Endothelial cell of umbilical vein (primary cell): ENCODE measurements around the gene GRID1. TPM values are rescaled to one million over a fixed set of nuclear protein-coding genes. Genes with fewer than 3 reads are reported as not detected.

Source experiments
- BruUV-seq: library from RNA; stranded (reverse); fragments of 400-500 nt; replicated peaks from 2 replicates; lab custom pipeline; 2021; lab: Mats Ljungman, UMichigan
- CTCF ChIA-PET: fragments of 300-600, 350-600 bp; sonication (Branson Sonifier 250); formaldehyde crosslinking; loops from one replicate; lab custom pipeline; 2021; ENCODE audit warnings: antibody characterized with exemption, inconsistent platforms; lab: Charles Lee
- POLR2A ChIA-PET: fragments of 300-600, 350-600 bp; sonication (Branson Sonifier 250); formaldehyde crosslinking; loops from one replicate; lab custom pipeline; 2021; ENCODE audit warnings: antibody characterized with exemption, inconsistent platforms; lab: Charles Lee
- DNase-seq: peaks from one replicate; pipeline ENCODE4 v3.0.0-alpha.2; 2011; ENCODE audit warnings: low read depth, low spot score
- FAIRE-seq: peaks from 2 replicates; lab custom pipeline; 2011; peaks lifted over from hg19 to GRCh38; lab: Jason Lieb, UNC
- H2AFZ ChIP-seq: 2 replicates; pipeline ENCODE4 v1.6.0; 2012; ENCODE audit warnings: low read depth, low read length, control low read depth, inconsistent platforms
- H3K27ac ChIP-seq: 2 replicates; pipeline ENCODE4 v1.5.1; 2011; ENCODE audit warnings: low read depth, mild to moderate bottlenecking, control low read depth, low read length, moderate library complexity; ENCODE audit not compliant: insufficient read depth
- H3K27me3 ChIP-seq, 2 experiments: 2 replicates each; pipeline versions ENCODE4 v1.6.0 to v1.6.1; 2011; ENCODE audit warnings: low read length in 2 of 2, mixed read lengths in 1 of 2; ENCODE audit not compliant: control insufficient read depth in 2 of 2, insufficient read depth in 2 of 2
- H3K36me3 ChIP-seq, 2 experiments: 2 replicates in 1 of 2; 3 replicates in 1 of 2; pipeline ENCODE4 v1.5.1; 2011; ENCODE audit warnings: low read length in 2 of 2, mild to moderate bottlenecking in 1 of 2, moderate library complexity in 1 of 2; ENCODE audit not compliant: control insufficient read depth in 2 of 2, insufficient read depth in 2 of 2; ENCODE audit errors: extremely low read depth in 1 of 2
- H3K4me1 ChIP-seq: 3 replicates; pipeline ENCODE4 v1.5.1; 2011; ENCODE audit warnings: mild to moderate bottlenecking, low read length; ENCODE audit not compliant: control insufficient read depth, insufficient read depth; ENCODE audit errors: extremely low read depth
- H3K4me2 ChIP-seq: 2 replicates; pipeline ENCODE4 v1.6.1; 2011; ENCODE audit warnings: low read length, control low read depth, mixed read lengths; ENCODE audit not compliant: insufficient read depth
- H3K4me3 ChIP-seq, 3 experiments: fragments of 200-600 bp in 1 of 3; sonication (generic), shearing (Covaris generic) in 1 of 3; replicated peaks in 1 of 3; 2 replicates each; pipeline ENCODE4 v1.5.1; 2011 to 2016; ENCODE audit warnings: control low read depth in 3 of 3, low read length in 3 of 3, mild to moderate bottlenecking in 2 of 3, inconsistent platforms in 1 of 3, low read depth in 1 of 3, moderate library complexity in 1 of 3; ENCODE audit not compliant: insufficient read depth in 1 of 3
- H3K79me2 ChIP-seq: 2 replicates; pipeline ENCODE4 v1.6.0; 2012; ENCODE audit warnings: low read length, inconsistent platforms; ENCODE audit not compliant: control insufficient read depth, insufficient read depth
- H3K9ac ChIP-seq: replicated peaks from 2 replicates; pipeline ENCODE3; 2011; ENCODE audit warnings: low read length, control low read depth; ENCODE audit not compliant: insufficient read depth; ENCODE audit errors: extremely low read depth
- H3K9me1 ChIP-seq: replicated peaks from 3 replicates; pipeline ENCODE4 v1.6.0; 2011; ENCODE audit warnings: mild to moderate bottlenecking, low read length; ENCODE audit not compliant: control insufficient read depth, insufficient read depth; ENCODE audit errors: extremely low read depth
- H3K9me3 ChIP-seq: replicated peaks from 2 replicates; pipeline ENCODE4 v1.5.1; 2012; ENCODE audit warnings: low read length, inconsistent platforms; ENCODE audit not compliant: control insufficient read depth, insufficient read depth
- H4K20me1 ChIP-seq: replicated peaks from 2 replicates; pipeline ENCODE3; 2011; ENCODE audit warnings: mild to moderate bottlenecking, low read length; ENCODE audit not compliant: control insufficient read depth, insufficient read depth; ENCODE audit errors: extremely low read depth
- EZH2 ChIP-seq: IDR thresholded peaks from 2 replicates; pipeline ENCODE4 v1.6.1; 2012; ENCODE audit warnings: borderline replicate concordance, low read depth, mild to moderate bottlenecking, moderate library complexity, low read length, inconsistent platforms; ENCODE audit not compliant: severe bottlenecking
- FOS ChIP-seq: IDR thresholded peaks from 2 replicates; pipeline ENCODE4 v1.6.1; 2011; ENCODE audit warnings: mild to moderate bottlenecking, low read length, moderate library complexity, borderline replicate concordance; ENCODE audit not compliant: insufficient read depth
- GATA2 ChIP-seq: IDR thresholded peaks from 2 replicates; pipeline ENCODE4 v1.7.0; 2011; ENCODE audit warnings: low read depth, mild to moderate bottlenecking, moderate library complexity, mixed read lengths, low read length; ENCODE audit not compliant: insufficient read length, insufficient read depth
- JUN ChIP-seq: IDR thresholded peaks from 2 replicates; pipeline ENCODE4 v1.6.1; 2011; ENCODE audit warnings: borderline replicate concordance, low read depth; ENCODE audit not compliant: insufficient read length, insufficient read depth
- MYC ChIP-seq: IDR thresholded peaks from one replicate; pipeline ENCODE4 v1.6.1; 2011; ENCODE audit warnings: mild to moderate bottlenecking, low read depth, low read length
- POLR2A ChIP-seq: IDR thresholded peaks from 2 replicates; pipeline ENCODE4 v1.6.1; 2012; ENCODE audit warnings: low read depth, mild to moderate bottlenecking, control low read depth, low read length
- POLR2AphosphoS5 ChIP-seq: IDR thresholded peaks from 2 replicates; pipeline ENCODE4 v1.6.1; 2012; ENCODE audit warnings: low read depth, mild to moderate bottlenecking, control low read depth, low read length, moderate library complexity; ENCODE audit not compliant: insufficient read depth
- dilution Hi-C: fragments of 300-500 bp; cut with MboI; formaldehyde crosslinking; loops from one replicate; pipeline ENCODE4 v1.15.0; 2019; ENCODE audit warnings: low sequenced_read_pairs; ENCODE audit not compliant: extremely low pct_ligation_motif_present
- intact Hi-C: fragments of 100-400 bp; cut with micrococcal nuclease; formaldehyde crosslinking; loops from one replicate; pipeline ENCODE4 v1.10.0; 2022
- polyA plus RNA-seq, 4 experiments: library from polyadenylated mRNA; depleted of rRNA in 3 of 4; stranded (reverse) in 3 of 4; unstranded in 1 of 4; fragments of >200 nt; gene quantifications; 2 replicates each; pipeline versions ENCODE4 v1.2.1 to v1.2.3, GENCODE V29; 2011 to 2012; ENCODE audit warnings: missing spikeins in 1 of 4
- total RNA-seq: library from RNA; stranded (reverse); gene quantifications from 2 replicates; pipeline ENCODE4 v1.2.3, GENCODE V29; 2021
- TF ChIP-seq, protein P1 (sequence below): IDR thresholded peaks from 2 replicates; pipeline ENCODE4 v1.6.1; 2011; ENCODE audit not compliant: insufficient read depth, insufficient read length
- TF ChIP-seq, protein P2 (sequence below), 2 donors: IDR thresholded peaks; 1 replicate in 1 of 2; 2 replicates in 1 of 2; pipeline ENCODE4 v1.5.1; 2011; ENCODE audit warnings: low read length in 2 of 2, mild to moderate bottlenecking in 2 of 2, moderate library complexity in 2 of 2, control low read depth in 1 of 2, inconsistent platforms in 1 of 2, low read depth in 1 of 2; ENCODE audit not compliant: insufficient read depth in 1 of 2; ENCODE audit errors: extremely low read depth in 1 of 2

Gene GRID1
- total and polyA plus RNA-seq, 2 donors (not counting 3 experiments of a cell fraction or from before 2014, with no cell fraction given): not detected

DNA sequence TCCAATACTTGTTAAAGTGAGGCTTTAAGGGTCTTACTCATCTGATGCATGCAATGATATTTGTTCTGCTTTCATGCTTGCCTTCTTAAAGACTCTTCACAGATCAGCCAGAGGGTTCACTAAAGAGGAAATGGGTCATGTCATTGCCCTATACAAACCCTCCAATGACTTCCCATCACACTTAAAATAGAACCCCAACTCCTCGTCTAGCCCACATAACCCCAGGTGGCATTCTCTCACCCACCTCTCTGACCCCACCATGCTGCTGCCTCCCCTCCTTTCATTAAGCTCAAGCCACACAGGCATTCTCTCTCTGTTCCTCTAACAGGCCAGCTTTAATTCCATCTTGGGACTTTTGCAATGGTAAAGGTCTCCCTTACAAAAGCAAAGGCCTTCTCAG lies 253.6 kb downstream of the GRID1 start:
- Histone ChIP-seq H3K79me2 (no peaks in the 10 kb centered on the region), H3K36me3 (no peaks in the 10 kb centered on the region), H3K27me3 (no peaks in the 10 kb centered on the region), H2AFZ (no peak overlapping the region), H3K9me3 (no peaks in the 10 kb centered on the region), H3K4me1 (no peaks in the 10 kb centered on the region), H3K4me3 (no peak overlapping the region), H3K4me2 (no peak overlapping the region), H3K27ac (no peak overlapping the region), H3K9ac (no peak overlapping the region), H4K20me1 (no peaks in the 10 kb centered on the region), H3K9me1 (no peaks in the 10 kb centered on the region)
- TF ChIP-seq FOS: no peak
- TF ChIP-seq POLR2A: no peak
- TF ChIP-seq, protein P1, sequence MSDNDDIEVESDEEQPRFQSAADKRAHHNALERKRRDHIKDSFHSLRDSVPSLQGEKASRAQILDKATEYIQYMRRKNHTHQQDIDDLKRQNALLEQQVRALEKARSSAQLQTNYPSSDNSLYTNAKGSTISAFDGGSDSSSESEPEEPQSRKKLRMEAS: no peak
- TF ChIP-seq EZH2: no peak
- no peak for TF ChIP-seq GATA2
- TF ChIP-seq MYC: no peak
- TF ChIP-seq JUN: no peak
- TF ChIP-seq, protein P2, sequence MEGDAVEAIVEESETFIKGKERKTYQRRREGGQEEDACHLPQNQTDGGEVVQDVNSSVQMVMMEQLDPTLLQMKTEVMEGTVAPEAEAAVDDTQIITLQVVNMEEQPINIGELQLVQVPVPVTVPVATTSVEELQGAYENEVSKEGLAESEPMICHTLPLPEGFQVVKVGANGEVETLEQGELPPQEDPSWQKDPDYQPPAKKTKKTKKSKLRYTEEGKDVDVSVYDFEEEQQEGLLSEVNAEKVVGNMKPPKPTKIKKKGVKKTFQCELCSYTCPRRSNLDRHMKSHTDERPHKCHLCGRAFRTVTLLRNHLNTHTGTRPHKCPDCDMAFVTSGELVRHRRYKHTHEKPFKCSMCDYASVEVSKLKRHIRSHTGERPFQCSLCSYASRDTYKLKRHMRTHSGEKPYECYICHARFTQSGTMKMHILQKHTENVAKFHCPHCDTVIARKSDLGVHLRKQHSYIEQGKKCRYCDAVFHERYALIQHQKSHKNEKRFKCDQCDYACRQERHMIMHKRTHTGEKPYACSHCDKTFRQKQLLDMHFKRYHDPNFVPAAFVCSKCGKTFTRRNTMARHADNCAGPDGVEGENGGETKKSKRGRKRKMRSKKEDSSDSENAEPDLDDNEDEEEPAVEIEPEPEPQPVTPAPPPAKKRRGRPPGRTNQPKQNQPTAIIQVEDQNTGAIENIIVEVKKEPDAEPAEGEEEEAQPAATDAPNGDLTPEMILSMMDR (IDR thresholded peaks at IDR 0.05; ENCODE audit: extremely low read depth in 1 of 2, insufficient read depth in 1 of 2, low read depth in 1 of 2, low read length in 2 of 2): no peak
- no peak for TF ChIP-seq POLR2AphosphoS5
- no peak for FAIRE-seq
- DNase-seq: no peak
- intact Hi-C loops: no loop called here
- CTCF ChIA-PET: no interaction called here
- POLR2A ChIA-PET: no interaction called here
- dilution Hi-C loops: no loop called here
- BruUV-seq: no TSS peak
